ENCODE measurements around the gene RALGAPA1.

DNA sequence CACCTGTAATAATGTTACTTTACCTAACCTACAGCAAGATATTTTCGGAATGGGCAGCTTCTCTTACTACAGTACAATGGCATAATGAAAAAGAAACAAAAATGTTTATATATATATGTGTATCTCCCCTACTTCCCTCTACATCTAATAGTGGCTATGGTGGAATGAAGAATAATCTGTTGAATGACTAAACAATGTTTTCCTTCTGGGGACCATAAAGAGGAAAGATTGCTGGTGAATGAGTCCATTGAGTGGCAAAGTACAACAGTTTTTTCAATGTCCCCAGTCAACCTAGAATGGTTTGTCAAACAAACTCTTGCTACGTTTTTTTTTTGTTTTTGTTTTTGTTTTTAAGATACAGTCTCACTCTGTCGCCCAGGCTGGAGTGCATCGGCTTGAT is 47.2 kb downstream of the RALGAPA1 start:
- TF ChIP-seq, protein P1, sequence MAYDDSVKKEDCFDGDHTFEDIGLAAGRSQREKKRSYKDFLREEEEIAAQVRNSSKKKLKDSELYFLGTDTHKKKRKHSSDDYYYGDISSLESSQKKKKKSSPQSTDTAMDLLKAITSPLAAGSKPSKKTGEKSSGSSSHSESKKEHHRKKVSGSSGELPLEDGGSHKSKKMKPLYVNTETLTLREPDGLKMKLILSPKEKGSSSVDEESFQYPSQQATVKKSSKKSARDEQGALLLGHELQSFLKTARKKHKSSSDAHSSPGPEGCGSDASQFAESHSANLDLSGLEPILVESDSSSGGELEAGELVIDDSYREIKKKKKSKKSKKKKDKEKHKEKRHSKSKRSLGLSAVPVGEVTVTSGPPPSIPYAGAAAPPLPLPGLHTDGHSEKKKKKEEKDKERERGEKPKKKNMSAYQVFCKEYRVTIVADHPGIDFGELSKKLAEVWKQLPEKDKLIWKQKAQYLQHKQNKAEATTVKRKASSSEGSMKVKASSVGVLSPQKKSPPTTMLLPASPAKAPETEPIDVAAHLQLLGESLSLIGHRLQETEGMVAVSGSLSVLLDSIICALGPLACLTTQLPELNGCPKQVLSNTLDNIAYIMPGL (CRISPR knock-in tag; IDR thresholded peaks at IDR 0.05; ENCODE audit: borderline replicate concordance in 1 of 2, low read depth in 1 of 2) = no peak
- TF ChIP-seq ETV6 (CRISPR knock-in tag; conservative IDR thresholded peaks at IDR 0.05) (no peak), POLR2A (IDR thresholded peaks at IDR 0.05; ENCODE audit: insufficient read depth in 1 of 2, low read depth in 2 of 2, low read length in 2 of 2) (no peak), GABPA (IDR thresholded peaks at IDR 0.05; ENCODE audit: low read depth, low read length) (no peak), GABPA (CRISPR knock-in tag; IDR thresholded peaks at IDR 0.05; ENCODE audit: low read depth) (no peak), POLR2AphosphoS2 (IDR thresholded peaks at IDR 0.05; ENCODE audit: low read depth, low read length) (no peak)
- TF ChIP-seq, protein P2, sequence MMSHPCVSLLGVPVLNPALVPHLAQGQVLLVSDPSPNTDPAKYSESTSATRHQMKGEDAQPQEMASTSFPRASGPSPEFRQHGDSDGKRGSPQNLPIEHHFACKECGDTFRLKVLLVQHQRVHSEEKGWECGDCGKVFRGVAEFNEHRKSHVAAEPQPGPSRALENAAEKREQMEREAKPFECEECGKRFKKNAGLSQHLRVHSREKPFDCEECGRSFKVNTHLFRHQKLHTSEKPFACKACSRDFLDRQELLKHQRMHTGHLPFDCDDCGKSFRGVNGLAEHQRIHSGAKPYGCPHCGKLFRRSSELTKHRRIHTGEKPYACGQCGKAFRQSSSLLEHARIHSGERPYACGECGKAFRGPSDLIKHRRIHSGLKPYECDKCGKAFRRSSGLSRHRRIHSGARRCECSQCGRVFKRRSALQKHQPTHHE (CRISPR knock-in tag; IDR thresholded peaks at IDR 0.05; ENCODE audit: borderline replicate concordance) = no peak
